ENCODE measurements around the gene FFAR2.

DNA sequence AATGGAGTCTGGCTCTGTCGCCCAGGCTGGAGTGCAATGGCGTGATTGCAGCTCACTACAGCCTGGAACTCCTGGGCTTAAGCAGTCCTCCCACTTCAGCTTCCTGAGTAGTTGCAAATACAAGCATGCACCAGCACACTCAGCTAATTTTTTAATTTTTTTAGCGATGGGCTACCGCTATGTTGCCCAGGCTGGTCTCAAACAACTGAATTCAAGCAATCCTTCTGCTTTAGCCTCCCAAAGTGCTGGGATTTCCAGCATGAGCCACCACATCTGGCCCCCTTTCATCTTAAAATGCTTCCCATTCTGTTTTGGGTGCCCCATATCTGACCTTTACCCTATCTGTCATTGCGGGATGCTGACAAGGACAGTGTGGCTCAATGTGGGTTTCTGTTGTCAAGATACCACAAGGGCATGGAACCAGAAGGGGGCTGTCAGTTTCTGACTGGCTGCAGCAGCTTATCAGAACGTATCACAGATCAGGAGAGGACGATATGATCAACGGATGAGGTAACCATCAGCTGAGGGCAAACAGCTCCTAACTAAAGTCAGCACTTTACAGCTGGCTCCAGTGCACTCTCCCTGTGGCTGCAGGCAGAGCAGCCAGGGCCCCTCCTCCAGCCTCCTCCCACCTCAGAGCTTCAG is 44.8 kb upstream of the FFAR2 start:
- no peak for TF ChIP-seq POLR2A (IDR thresholded peaks at IDR 0.05; ENCODE audit: low read depth, low read length)
- TF ChIP-seq, protein P1, sequence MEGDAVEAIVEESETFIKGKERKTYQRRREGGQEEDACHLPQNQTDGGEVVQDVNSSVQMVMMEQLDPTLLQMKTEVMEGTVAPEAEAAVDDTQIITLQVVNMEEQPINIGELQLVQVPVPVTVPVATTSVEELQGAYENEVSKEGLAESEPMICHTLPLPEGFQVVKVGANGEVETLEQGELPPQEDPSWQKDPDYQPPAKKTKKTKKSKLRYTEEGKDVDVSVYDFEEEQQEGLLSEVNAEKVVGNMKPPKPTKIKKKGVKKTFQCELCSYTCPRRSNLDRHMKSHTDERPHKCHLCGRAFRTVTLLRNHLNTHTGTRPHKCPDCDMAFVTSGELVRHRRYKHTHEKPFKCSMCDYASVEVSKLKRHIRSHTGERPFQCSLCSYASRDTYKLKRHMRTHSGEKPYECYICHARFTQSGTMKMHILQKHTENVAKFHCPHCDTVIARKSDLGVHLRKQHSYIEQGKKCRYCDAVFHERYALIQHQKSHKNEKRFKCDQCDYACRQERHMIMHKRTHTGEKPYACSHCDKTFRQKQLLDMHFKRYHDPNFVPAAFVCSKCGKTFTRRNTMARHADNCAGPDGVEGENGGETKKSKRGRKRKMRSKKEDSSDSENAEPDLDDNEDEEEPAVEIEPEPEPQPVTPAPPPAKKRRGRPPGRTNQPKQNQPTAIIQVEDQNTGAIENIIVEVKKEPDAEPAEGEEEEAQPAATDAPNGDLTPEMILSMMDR (IDR thresholded peaks at IDR 0.05; ENCODE audit: extremely low read depth in 1 of 2, insufficient read depth in 1 of 2, low read depth in 1 of 2, low read length in 2 of 2), result no peak
